Motor neuron (in vitro differentiated cells): Measurements from ENCODE around the gene KLHL13. TPM values are rescaled to one million over a fixed set of nuclear protein-coding genes. Genes with fewer than 3 reads are reported as not detected.
A peak's percentile ranks its signal among the peaks of the same experiment; 100 is the strongest.
"Not testable (repeated sequence)": the region's sequence is repeated elsewhere in the genome, so short reads cannot be mapped to it uniquely, and the experiment has no call there.

Experiments
- ATAC-seq, 8 experiments: fragments of 200-7000 bp; cut with Tn5 transposase; replicated peaks in 6 of 8; 2 replicates each; pipeline ENCODE4 v1.8.0; 2021; ENCODE audit warnings: mild to moderate bottlenecking in 8 of 8, moderate library complexity in 8 of 8
- H3K27ac ChIP-seq, 2 donors: fragments of 250-450 bp; sonication (Bioruptor Pico); 2 replicates each; pipeline ENCODE4 v1.9.0; 2021; ENCODE audit warnings: antibody characterized with exemption in 2 of 2, mild to moderate bottlenecking in 2 of 2, moderate library complexity in 1 of 2
- H3K4me1 ChIP-seq, 2 donors: fragments of 250-450 bp; sonication (Bioruptor Pico); replicated peaks in 1 of 2; 2 replicates each; pipeline ENCODE4 v1.6.1; 2021; ENCODE audit warnings: antibody characterized with exemption in 2 of 2, mild to moderate bottlenecking in 2 of 2, moderate library complexity in 1 of 2
- H3K4me3 ChIP-seq, 5 donors: fragments of 250-450 bp; sonication (Bioruptor Pico); 2 replicates each; pipeline ENCODE4 v1.9.0; 2021; ENCODE audit warnings: antibody characterized with exemption in 5 of 5, mild to moderate bottlenecking in 5 of 5, moderate library complexity in 4 of 5
- WGBS, 10 experiments: fragments of 450-650 bp; shearing (Covaris generic); methylation state at CpG; one replicate each; pipeline ENCODE4 v1.0.0; 2022; 5-methylcytosine and 5-hydroxymethylcytosine counted together
- in situ Hi-C, 9 experiments: fragments of 400-800 bp; cut with MboI; loops; one replicate each; pipeline ENCODE4 v1.15.0; 2021; ENCODE audit warnings: low sequenced_read_pairs in 9 of 9, low pct_unique_long_range_greater_than_20kb in 2 of 9; ENCODE audit not compliant: unreplicated experiment in 9 of 9
- total RNA-seq, 8 experiments: library from RNA; unstranded; fragments of 300-600 nt; gene quantifications; 2 replicates each; pipeline versions ENCODE4 v1.2.3 to v1.2.4, GENCODE V29; 2022

Gene KLHL13
- total RNA-seq, 8 experiments from 2014 or later: 0.35 to 47.1 (median 26.8) TPM

GRCh38 chrX:118058924-118059323, 57.7 kb downstream of the KLHL13 start:
- WGBS, 10 experiments: 0 to 100% (median 58%) methylated on average over 1 to 2 of the region's 2 CpGs; no CpG with 5 or more reads in 3 of the 10 experiments
- Histone ChIP-seq H3K4me1 (no peaks in the 10 kb centered on the region), H3K27ac (no peak overlapping the region), H3K4me3 (no peak overlapping the region)
- in situ Hi-C loops: no loop called here
- no peak for ATAC-seq

GRCh38 chrX:118056870-118057269, 59.7 kb downstream of the KLHL13 start:
- in situ Hi-C loops: no loop called here
- Histone ChIP-seq H3K4me1 (no peaks in the 10 kb centered on the region), H3K27ac (no peak overlapping the region), H3K4me3 (no peak overlapping the region)
- WGBS, 10 experiments: 0 to 100% (median 100%) methylated on average over 1 to 2 of the region's 2 CpGs; no CpG with 5 or more reads in 4 of the 10 experiments
- ATAC-seq: no peak

- WGBS, 10 experiments: 0 to 100% (median 17%) methylated on average over 1 of the region's 1 CpG; no CpG with 5 or more reads in 5 of the 10 experiments
- in situ Hi-C loops: no loop called here
- no peak for ATAC-seq
- Histone ChIP-seq H3K4me1 (no peaks in the 10 kb centered on the region), H3K27ac (no peak overlapping the region), H3K4me3 (no peak overlapping the region)
Observed at GRCh38 chrX:118049713-118050112, 66.9 kb downstream of the KLHL13 start.

GRCh38 chrX:118047446-118048186, 69.0 kb downstream of the KLHL13 start:
- Histone ChIP-seq H3K4me3 (no peak overlapping the region), H3K27ac (no peak overlapping the region), H3K4me1 (no peaks in the 10 kb centered on the region)
- in situ Hi-C loops: no loop called here
- no peak for ATAC-seq
- 0 to 100% (median 47%) methylated on average over 1 to 4 of the region's 4 CpGs; no CpG with 5 or more reads in 2 of the 10 experiments for WGBS, 10 experiments

- in situ Hi-C loops: no loop called here
- no peak for ATAC-seq
- 60% methylated on average over 1 of the region's 1 CpG; no CpG with 5 or more reads in 9 of the 10 experiments for WGBS, 10 experiments
- Histone ChIP-seq H3K27ac (no peak overlapping the region), H3K4me1 (no peaks in the 10 kb centered on the region), H3K4me3 (no peak overlapping the region)
Observed at GRCh38 chrX:118039591-118039990, 77.0 kb downstream of the KLHL13 start.

GRCh38 chrX:118038614-118039365, 77.8 kb downstream of the KLHL13 start:
- H3K4me1 ChIP-seq: no peaks in the 10 kb centered on the region
- H3K27ac ChIP-seq: no peak overlapping the region
- H3K4me3 ChIP-seq: no peak overlapping the region
- no peak for ATAC-seq
- 65 to 100% methylated on average over 1 to 2 of the region's 3 CpGs; no CpG with 5 or more reads in 8 of the 10 experiments for WGBS, 10 experiments
- in situ Hi-C loops: no loop called here

- H3K27ac ChIP-seq: no peak overlapping the region
- no peak for ATAC-seq
- no peaks in the 10 kb centered on the region for H3K4me1 ChIP-seq
- in situ Hi-C loops: no loop called here
- 0 to 60% (median 50%) methylated on average over 1 of the region's 1 CpG; no CpG with 5 or more reads in 7 of the 10 experiments for WGBS, 10 experiments
- H3K4me3 ChIP-seq: no peak overlapping the region
Observed at GRCh38 chrX:118026631-118027030, 90.0 kb downstream of the KLHL13 start.

- Histone ChIP-seq H3K27ac (no peak overlapping the region), H3K4me1 (no peaks in the 10 kb centered on the region), H3K4me3 (no peak overlapping the region)
- WGBS, 10 experiments: 5 to 80% (median 55%) methylated on average over 1 to 4 of the region's 4 CpGs; no CpG with 5 or more reads in 5 of the 10 experiments
- in situ Hi-C loops: no loop called here
- ATAC-seq: peak in 1 of 8 experiments; percentile 27
Observed at GRCh38 chrX:118025226-118025625, 91.4 kb downstream of the KLHL13 start.

- Histone ChIP-seq H3K27ac (no peak overlapping the region), H3K4me3 (no peak overlapping the region), H3K4me1 (no peaks in the 10 kb centered on the region)
- in situ Hi-C loops: no loop called here
- ATAC-seq: no peak
- WGBS, 10 experiments: 0 to 60% (median 36%) methylated on average over 1 of the region's 1 CpG; no CpG with 5 or more reads in 5 of the 10 experiments
Observed at GRCh38 chrX:118024482-118024881, 92.1 kb downstream of the KLHL13 start.

- Histone ChIP-seq H3K27ac (no peak overlapping the region), H3K4me1 (no peaks in the 10 kb centered on the region), H3K4me3 (no peak overlapping the region)
- in situ Hi-C loops: no loop called here
- ATAC-seq: no peak
- 0 to 100% (median 68%) methylated on average over 1 to 2 of the region's 2 CpGs; no CpG with 5 or more reads in 1 of the 10 experiments for WGBS, 10 experiments
Observed at GRCh38 chrX:118022753-118023152, 93.9 kb downstream of the KLHL13 start.

GRCh38 chrX:118016422-118016821, 100.2 kb downstream of the KLHL13 start:
- Histone ChIP-seq H3K27ac (no peak overlapping the region), H3K4me1 (no peaks in the 10 kb centered on the region), H3K4me3 (no peak overlapping the region)
- in situ Hi-C loops: no loop called here
- no peak for ATAC-seq

- H3K27ac ChIP-seq, H3K4me3 ChIP-seq, ATAC-seq, H3K4me1 ChIP-seq, in situ Hi-C loops: not testable (repeated sequence)
- WGBS, 10 experiments: 0 to 100% (median 65%) methylated on average over 1 to 6 of the region's 6 CpGs; no CpG with 5 or more reads in 5 of the 10 experiments
Observed at GRCh38 chrX:118002417-118002816, 114.2 kb downstream of the KLHL13 start.

- no peak for ATAC-seq
- no peak overlapping the region for H3K4me3 ChIP-seq
- no peaks in the 10 kb centered on the region for H3K4me1 ChIP-seq
- no peak overlapping the region for H3K27ac ChIP-seq
- in situ Hi-C loops: no loop called here
Observed at GRCh38 chrX:118000518-118000917, 116.1 kb downstream of the KLHL13 start.
